AG04449 (cell line): ENCODE data around the gene HADHA.

Experiments
- CTCF ChIA-PET: fragments of 350-600 bp; formaldehyde crosslinking; extraction: SDS; loops from one replicate; lab custom pipeline; 2021; ENCODE audit warnings: antibody characterized with exemption; lab: Yijun Ruan, JAX
- POLR2A ChIA-PET: fragments of 400-600, 350-600 bp; formaldehyde crosslinking; extraction: SDS; loops from one replicate; lab custom pipeline; 2020; ENCODE audit warnings: antibody characterized with exemption, inconsistent platforms; lab: Yijun Ruan, JAX
- DNase-seq: peaks from one replicate; pipeline ENCODE4 v3.0.0-alpha.2; 2010; ENCODE audit warnings: low read depth, low spot score
- H3K4me3 ChIP-seq: 2 replicates; pipeline ENCODE4 v1.5.1; 2011; ENCODE audit warnings: low read depth, mild to moderate bottlenecking, control low read depth, low read length
- CTCF ChIP-seq: IDR thresholded peaks from one replicate; pipeline ENCODE4 v1.5.1; 2011; ENCODE audit warnings: mild to moderate bottlenecking, moderate library complexity, low read length, control low read depth, inconsistent platforms; ENCODE audit not compliant: insufficient read depth; ENCODE audit errors: missing control alignments

Gene HADHA

GRCh38 chr2:26238311-26238958 is 6.0 kb downstream of the HADHA start:
- no peak overlapping the region for H3K4me3 ChIP-seq
- ChIA-PET POLR2A (no interaction called here), CTCF (interaction anchor here (2.0 kb wide), 1 partner anchor 92 kb away, joined by 8 read pairs; no protein-coding TSS in a partner anchor)
- no peak for DNase-seq
- no peak for TF ChIP-seq CTCF

- H3K4me3 ChIP-seq = no peak overlapping the region
- TF ChIP-seq CTCF = no peak
- DNase-seq = no peak
- CTCF ChIA-PET = interaction anchor here (2.0 kb wide), 1 partner anchor 92 kb away, joined by 8 read pairs; no protein-coding TSS in a partner anchor
- POLR2A ChIA-PET = no interaction called here
Observed at GRCh38 chr2:26237868-26238267, 6.6 kb downstream of the HADHA start.

- CTCF ChIA-PET = interaction anchor here (0.7 to 1.7 kb wide), 3 partner anchors 8 to 343 kb away, joined by 3 to 5 read pairs (median 4); no protein-coding TSS in a partner anchor
- no peak for TF ChIP-seq CTCF
Observed at GRCh38 chr2:26235089-26235488, 9.3 kb downstream of the HADHA start.

GRCh38 chr2:26230806-26231205 is 13.6 kb downstream of the HADHA start:
- H3K4me3 ChIP-seq = no peak overlapping the region
- no peak for DNase-seq
- no peak for TF ChIP-seq CTCF
- CTCF ChIA-PET = no interaction called here
- POLR2A ChIA-PET = no interaction called here

More at GRCh38 chr2:26235089-26235488, 9.3 kb downstream of the HADHA start:
- no peak overlapping the region for H3K4me3 ChIP-seq
- POLR2A ChIA-PET = no interaction called here
- DNase-seq = no peak

- CTCF ChIA-PET = interaction anchor here (0.9 to 1.6 kb wide), 4 partner anchors 22 to 238 kb away, joined by 3 to 5 read pairs (median 4); no protein-coding TSS in a partner anchor
- no peak for DNase-seq
- POLR2A ChIA-PET = no interaction called here
- no peak overlapping the region for H3K4me3 ChIP-seq
- TF ChIP-seq CTCF = no peak
Observed at GRCh38 chr2:26229595-26229994, 14.8 kb downstream of the HADHA start.

GRCh38 chr2:26224095-26224494 is 20.3 kb downstream of the HADHA start:
- CTCF ChIA-PET = interaction anchor here (1.0 to 1.2 kb wide), 2 partner anchors 20 to 39 kb away, joined by 3 to 5 read pairs; partner anchors contain the start of gene HADHA
- no peak for TF ChIP-seq CTCF
- H3K4me3 ChIP-seq = no peak overlapping the region
- POLR2A ChIA-PET = no interaction called here
- no peak for DNase-seq
